ENCODE data around the gene WDR81.
"Not testable (repeated sequence)": the region's sequence is repeated elsewhere in the genome, so short reads cannot be mapped to it uniquely, and the experiment has no call there.

WDR81 gene

GRCh38 chr17:1762233-1762900 is 37.9 kb downstream of the WDR81 start:
- in situ Hi-C loops (cut with MboI; ENCODE audit: low pct_unique_long_range_greater_than_20kb, low sequenced_read_pairs, unreplicated experiment): no loop called here
- no peak for DNase-seq (ENCODE audit: low spot score)
- no peak for TF ChIP-seq CTCF (IDR thresholded peaks at IDR 0.05; ENCODE audit: extremely low read depth, insufficient read depth, missing control alignments)

- in situ Hi-C loops (cut with MboI; ENCODE audit: low pct_unique_long_range_greater_than_20kb, low sequenced_read_pairs, unreplicated experiment): no loop called here
- TF ChIP-seq CTCF (IDR thresholded peaks at IDR 0.05; ENCODE audit: extremely low read depth, insufficient read depth, missing control alignments): no peak
- no peak for DNase-seq (ENCODE audit: low spot score)
These were observed 38.7 kb downstream of the WDR81 start for GRCh38 chr17:1762901-1763898.

- TF ChIP-seq CTCF (IDR thresholded peaks at IDR 0.05; ENCODE audit: extremely low read depth, insufficient read depth, missing control alignments): no peak
- DNase-seq (ENCODE audit: low spot score): no peak
- in situ Hi-C loops (cut with MboI; ENCODE audit: low pct_unique_long_range_greater_than_20kb, low sequenced_read_pairs, unreplicated experiment): no loop called here
These were observed 39.8 kb downstream of the WDR81 start for GRCh38 chr17:1764284-1764683.

- in situ Hi-C loops (cut with MboI; ENCODE audit: low pct_unique_long_range_greater_than_20kb, low sequenced_read_pairs, unreplicated experiment); DNase-seq (ENCODE audit: low spot score): not testable (repeated sequence)
These were observed 40.2 kb downstream of the WDR81 start for GRCh38 chr17:1764705-1765104.

- in situ Hi-C loops (cut with MboI; ENCODE audit: low pct_unique_long_range_greater_than_20kb, low sequenced_read_pairs, unreplicated experiment): no loop called here
- TF ChIP-seq CTCF (IDR thresholded peaks at IDR 0.05; ENCODE audit: extremely low read depth, insufficient read depth, missing control alignments): no peak
- no peak for DNase-seq (ENCODE audit: low spot score)
These were observed 41.1 kb downstream of the WDR81 start for GRCh38 chr17:1765576-1765975.

- TF ChIP-seq CTCF (IDR thresholded peaks at IDR 0.05; ENCODE audit: extremely low read depth, insufficient read depth, missing control alignments): no peak
- DNase-seq (ENCODE audit: low spot score): no peak
- in situ Hi-C loops (cut with MboI; ENCODE audit: low pct_unique_long_range_greater_than_20kb, low sequenced_read_pairs, unreplicated experiment): no loop called here
These were observed 42.1 kb downstream of the WDR81 start for GRCh38 chr17:1766382-1767135.
